ENCODE measurements around the gene OBSCN.

The OBSCN gene

GRCh38 chr1:228334954-228335353 lies 127.1 kb downstream of the OBSCN start:
- DNase-seq, result no peak

GRCh38 chr1:228335406-228336307 lies 127.8 kb downstream of the OBSCN start:
- DNase-seq, result no peak

- DNase-seq, result no peak
Measured at GRCh38 chr1:228336308-228337030, 128.6 kb downstream of the OBSCN start.

GRCh38 chr1:228337031-228337564 lies 129.3 kb downstream of the OBSCN start:
- no peak for DNase-seq

- no peak for DNase-seq
Measured at GRCh38 chr1:228337711-228338520, 130.1 kb downstream of the OBSCN start.

- no peak for DNase-seq
Measured at GRCh38 chr1:228338521-228339051, 130.7 kb downstream of the OBSCN start.

- DNase-seq, result no peak
Measured at GRCh38 chr1:228339059-228339704, 131.3 kb downstream of the OBSCN start.

- DNase-seq, result no peak
Measured at GRCh38 chr1:228339766-228340685, 132.2 kb downstream of the OBSCN start.

GRCh38 chr1:228340686-228341449 lies 133.0 kb downstream of the OBSCN start:
- no peak for DNase-seq

- DNase-seq, result no peak
Measured at GRCh38 chr1:228341450-228341813, 133.6 kb downstream of the OBSCN start.

- no peak for DNase-seq
Measured at GRCh38 chr1:228341814-228342626, 134.2 kb downstream of the OBSCN start.

GRCh38 chr1:228342627-228343190 lies 134.9 kb downstream of the OBSCN start:
- no peak for DNase-seq

GRCh38 chr1:228343191-228343661 lies 135.4 kb downstream of the OBSCN start:
- DNase-seq, result no peak

GRCh38 chr1:228344631-228345072 lies 136.8 kb downstream of the OBSCN start:
- DNase-seq, result no peak

GRCh38 chr1:228345201-228345930 lies 137.5 kb downstream of the OBSCN start:
- DNase-seq, result no peak

- DNase-seq, result no peak
Measured at GRCh38 chr1:228346731-228347130, 138.9 kb downstream of the OBSCN start.

GRCh38 chr1:228347181-228347580 lies 139.3 kb downstream of the OBSCN start:
- DNase-seq, result no peak
